ENCODE data around the gene CERKL.

DNA sequence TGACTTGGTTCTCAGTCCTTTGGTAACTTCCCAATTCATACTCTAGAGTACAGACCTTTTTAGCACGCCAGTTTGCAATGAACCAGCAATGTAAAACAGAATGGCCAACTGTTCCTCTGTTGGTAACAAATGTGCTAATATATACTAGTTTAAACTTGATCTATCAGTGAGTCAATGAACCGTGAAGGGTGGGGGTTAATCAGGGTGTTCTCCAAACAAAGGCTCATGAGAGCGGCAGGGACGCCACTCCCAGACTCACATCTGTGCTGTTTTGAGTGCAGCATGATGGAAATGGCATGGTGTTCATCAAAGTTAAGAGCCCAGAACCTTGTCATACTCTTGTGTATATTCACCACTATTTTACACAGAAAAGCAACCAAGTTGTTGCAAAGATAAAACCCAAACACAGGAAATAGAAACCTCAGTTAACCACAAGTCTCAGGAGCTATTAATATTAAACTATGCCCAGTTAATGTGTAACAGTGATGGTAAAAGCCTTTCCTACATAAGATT lies 70.3 kb downstream of the CERKL start:
- TF ChIP-seq, protein P1, sequence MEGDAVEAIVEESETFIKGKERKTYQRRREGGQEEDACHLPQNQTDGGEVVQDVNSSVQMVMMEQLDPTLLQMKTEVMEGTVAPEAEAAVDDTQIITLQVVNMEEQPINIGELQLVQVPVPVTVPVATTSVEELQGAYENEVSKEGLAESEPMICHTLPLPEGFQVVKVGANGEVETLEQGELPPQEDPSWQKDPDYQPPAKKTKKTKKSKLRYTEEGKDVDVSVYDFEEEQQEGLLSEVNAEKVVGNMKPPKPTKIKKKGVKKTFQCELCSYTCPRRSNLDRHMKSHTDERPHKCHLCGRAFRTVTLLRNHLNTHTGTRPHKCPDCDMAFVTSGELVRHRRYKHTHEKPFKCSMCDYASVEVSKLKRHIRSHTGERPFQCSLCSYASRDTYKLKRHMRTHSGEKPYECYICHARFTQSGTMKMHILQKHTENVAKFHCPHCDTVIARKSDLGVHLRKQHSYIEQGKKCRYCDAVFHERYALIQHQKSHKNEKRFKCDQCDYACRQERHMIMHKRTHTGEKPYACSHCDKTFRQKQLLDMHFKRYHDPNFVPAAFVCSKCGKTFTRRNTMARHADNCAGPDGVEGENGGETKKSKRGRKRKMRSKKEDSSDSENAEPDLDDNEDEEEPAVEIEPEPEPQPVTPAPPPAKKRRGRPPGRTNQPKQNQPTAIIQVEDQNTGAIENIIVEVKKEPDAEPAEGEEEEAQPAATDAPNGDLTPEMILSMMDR (conservative IDR thresholded peaks at IDR 0.05; ENCODE audit: low read length): no peak
- TF ChIP-seq EZH2phosphoT487 (IDR thresholded peaks at IDR 0.05; ENCODE audit: borderline replicate concordance, low read depth, low read length): no peak
